ENCODE data around the gene COL20A1.

Gene COL20A1

GRCh38 chr20:63278661-63279060 is 14.3 kb upstream of the COL20A1 start:
- DNase-seq (ENCODE audit: low spot score): no peak

GRCh38 chr20:63279931-63280330 is 13.1 kb upstream of the COL20A1 start:
- no peak for DNase-seq (ENCODE audit: low spot score)

- no peak for DNase-seq (ENCODE audit: low spot score)
Observed at GRCh38 chr20:63280371-63280770, 12.6 kb upstream of the COL20A1 start.

- no peak for DNase-seq (ENCODE audit: low spot score)
Observed at GRCh38 chr20:63280929-63281545, 11.9 kb upstream of the COL20A1 start.

GRCh38 chr20:63281742-63282665 is 11.0 kb upstream of the COL20A1 start:
- no peak for DNase-seq (ENCODE audit: low spot score)

- DNase-seq (ENCODE audit: low spot score): no peak
Observed at GRCh38 chr20:63282946-63283345, 10.0 kb upstream of the COL20A1 start.

GRCh38 chr20:63283397-63284082 is 9.4 kb upstream of the COL20A1 start:
- DNase-seq (ENCODE audit: low spot score): no peak

GRCh38 chr20:63284083-63284440 is 8.9 kb upstream of the COL20A1 start:
- DNase-seq (ENCODE audit: low spot score): no peak

GRCh38 chr20:63284544-63284949 is 8.4 kb upstream of the COL20A1 start:
- no peak for DNase-seq (ENCODE audit: low spot score)

- DNase-seq (ENCODE audit: low spot score): no peak
Observed at GRCh38 chr20:63284981-63285524, 7.9 kb upstream of the COL20A1 start.

- DNase-seq (ENCODE audit: low spot score): no peak
Observed at GRCh38 chr20:63285636-63286615, 7.1 kb upstream of the COL20A1 start.

GRCh38 chr20:63286781-63287696 is 5.9 kb upstream of the COL20A1 start:
- DNase-seq (ENCODE audit: low spot score): no peak

- DNase-seq (ENCODE audit: low spot score): no peak
Observed at GRCh38 chr20:63287697-63288580, 5.0 kb upstream of the COL20A1 start.

GRCh38 chr20:63288581-63289251 is 4.3 kb upstream of the COL20A1 start:
- DNase-seq (ENCODE audit: low spot score): no peak

- no peak for DNase-seq (ENCODE audit: low spot score)
Observed at GRCh38 chr20:63289311-63290135, 3.5 kb upstream of the COL20A1 start.

- DNase-seq (ENCODE audit: low spot score): no peak
Observed at GRCh38 chr20:63290136-63290676, 2.8 kb upstream of the COL20A1 start.

- DNase-seq (ENCODE audit: low spot score): no peak
Observed at GRCh38 chr20:63290677-63291472, 2.1 kb upstream of the COL20A1 start.
